ENCODE measurements around the gene LPAR2. TPM values are rescaled to one million over a fixed set of nuclear protein-coding genes. Genes with fewer than 3 reads are reported as not detected.

The LPAR2 gene
- total and polyA plus RNA-seq, 2 of the 13 experiments (the other 11 are each of a cell fraction or from before 2014, with no cell fraction given): 0.86 to 3.6 TPM

DNA sequence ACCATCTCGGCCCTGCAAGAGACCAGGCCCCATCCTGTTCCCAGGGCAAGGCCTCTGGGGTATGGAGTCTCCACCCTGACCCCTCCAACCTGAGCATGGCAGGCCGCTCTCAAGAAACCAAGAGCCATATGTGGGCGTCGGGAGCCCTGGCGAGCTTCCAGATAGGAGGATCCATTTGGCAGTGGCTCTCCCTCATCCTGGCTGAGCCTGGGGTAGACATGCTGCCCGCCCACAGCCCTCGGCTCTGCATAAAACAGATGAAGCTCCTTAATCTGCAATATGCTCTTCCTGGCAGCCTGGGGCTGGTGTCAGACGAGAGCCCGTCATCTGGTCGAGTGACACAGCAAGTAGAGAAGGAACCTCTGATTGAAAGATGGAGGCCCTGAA lies 29.4 kb upstream of the LPAR2 start (continued):
- TF ChIP-seq, protein P1, sequence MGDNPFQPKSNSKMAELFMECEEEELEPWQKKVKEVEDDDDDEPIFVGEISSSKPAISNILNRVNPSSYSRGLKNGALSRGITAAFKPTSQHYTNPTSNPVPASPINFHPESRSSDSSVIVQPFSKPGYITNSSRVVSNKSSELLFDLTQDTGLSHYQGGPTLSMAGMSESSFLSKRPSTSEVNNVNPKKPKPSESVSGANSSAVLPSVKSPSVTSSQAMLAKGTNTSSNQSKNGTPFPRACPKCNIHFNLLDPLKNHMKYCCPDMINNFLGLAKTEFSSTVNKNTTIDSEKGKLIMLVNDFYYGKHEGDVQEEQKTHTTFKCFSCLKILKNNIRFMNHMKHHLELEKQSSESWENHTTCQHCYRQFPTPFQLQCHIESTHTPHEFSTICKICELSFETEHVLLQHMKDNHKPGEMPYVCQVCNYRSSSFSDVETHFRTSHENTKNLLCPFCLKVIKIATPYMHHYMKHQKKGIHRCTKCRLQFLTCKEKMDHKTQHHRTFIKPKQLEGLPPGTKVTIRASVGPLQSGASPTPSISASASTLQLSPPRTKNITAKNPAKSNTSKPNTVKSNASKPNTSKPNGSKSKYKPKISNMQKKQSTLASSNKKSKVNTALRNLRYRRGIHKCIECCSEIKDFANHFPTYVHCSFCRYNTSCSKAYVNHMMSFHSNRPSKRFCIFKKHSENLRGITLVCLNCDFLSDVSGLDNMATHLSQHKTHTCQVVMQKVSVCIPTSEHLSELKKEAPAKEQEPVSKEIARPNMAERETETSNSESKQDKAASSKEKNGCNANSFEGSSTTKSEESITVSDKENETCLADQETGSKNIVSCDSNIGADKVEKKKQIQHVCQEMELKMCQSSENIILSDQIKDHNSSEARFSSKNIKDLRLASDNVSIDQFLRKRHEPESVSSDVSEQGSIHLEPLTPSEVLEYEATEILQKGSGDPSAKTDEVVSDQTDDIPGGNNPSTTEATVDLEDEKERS (CRISPR knock-in tag; IDR thresholded peaks at IDR 0.05): no peak
- TF ChIP-seq MTF2 (CRISPR knock-in tag; IDR thresholded peaks at IDR 0.05; ENCODE audit: borderline replicate concordance): no peak

DNA sequence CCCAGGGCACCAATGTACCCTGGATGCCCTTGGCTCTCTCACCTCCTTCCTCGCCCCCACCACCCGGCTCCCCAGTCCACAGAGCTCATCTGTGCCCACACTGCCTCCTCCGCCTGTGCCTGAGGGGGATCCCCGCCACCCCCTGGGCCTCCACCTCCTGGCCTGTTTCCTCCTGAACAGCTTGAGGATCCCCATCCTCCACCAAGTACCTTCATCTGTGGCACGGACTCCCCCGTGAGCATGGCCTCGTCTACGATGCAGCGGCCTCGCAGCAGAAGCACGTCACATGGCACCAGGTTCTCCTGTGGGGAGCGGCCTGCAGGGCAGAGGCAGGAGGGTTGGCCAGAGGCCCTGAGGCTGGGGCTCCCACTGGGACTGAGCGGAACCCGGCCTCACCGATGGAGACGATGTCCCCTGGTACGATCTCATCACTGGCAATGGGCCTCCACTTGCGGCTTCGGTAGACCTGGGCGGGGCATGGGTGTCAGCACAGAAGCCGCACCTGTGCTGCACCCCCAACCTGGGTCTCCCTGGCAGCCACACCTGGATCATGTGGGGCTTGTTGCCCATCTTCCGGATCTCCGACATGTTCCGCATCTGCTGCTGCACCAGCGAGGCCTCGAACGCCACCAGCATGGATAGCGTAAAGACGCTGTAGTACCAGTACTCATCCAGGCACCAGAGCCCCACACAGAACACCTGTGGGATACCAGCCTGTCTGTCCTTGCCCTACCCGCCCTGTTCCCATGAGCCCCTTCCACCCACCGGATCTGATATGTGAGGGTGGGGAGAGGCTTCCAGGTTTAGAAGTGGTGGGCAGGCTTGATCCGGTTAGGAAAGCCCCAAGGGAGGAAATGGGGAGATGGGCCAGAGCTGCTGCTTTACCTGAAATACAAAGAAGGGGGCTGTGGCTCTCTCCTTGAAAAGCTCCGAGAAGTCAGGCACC lies 28.7 kb upstream of the LPAR2 start:
- no peak overlapping the region for H3K9ac ChIP-seq (ENCODE audit: insufficient read depth, low read depth, low read length)
- no peak overlapping the region for H3K4me3 ChIP-seq (replicated peaks in 1 of 3; ENCODE audit: insufficient read depth in 1 of 3, low read depth in 2 of 3, low read length in 3 of 3)
- H2AFZ ChIP-seq (ENCODE audit: low read length): no peak overlapping the region
- peaks cover 59 to 80% of the 10 kb centered on the region in 2 experiments for H3K36me3 ChIP-seq (replicated peaks in 1 of 2; ENCODE audit: control insufficient read depth in 1 of 2, insufficient read depth in 2 of 2, low read length in 2 of 2)
- H3K9me3 ChIP-seq (ENCODE audit: low read length): no peaks in the 10 kb centered on the region
- H3K27ac ChIP-seq (ENCODE audit: extremely low read length, insufficient read depth, low read length): no peak overlapping the region
- ATAC-seq (no peak), FAIRE-seq (no peak), DNase-seq (ENCODE audit: low spot score) (no peak)
- CTCF ChIA-PET (ENCODE audit: low intra/inter-chr PET ratio, low total read pairs): no interaction called here
- peaks cover 14% of the 10 kb centered on the region for H3K79me2 ChIP-seq (ENCODE audit: insufficient read depth, low read length)
- H3K4me2 ChIP-seq (ENCODE audit: low read depth, low read length): no peak overlapping the region
- H3K27me3 ChIP-seq (ENCODE audit: control insufficient read depth in 1 of 2, insufficient read depth in 2 of 2, low read length in 2 of 2): no peaks in the 10 kb centered on the region
- peaks cover 20% of the 10 kb centered on the region for H3K4me1 ChIP-seq (ENCODE audit: insufficient read depth, low read length)
- no TSS peak for BruUV-seq (replicated peaks)
- WGBS (ENCODE audit: low lambda C conversion rate): 96% methylated on average over 14 of the region's 33 CpGs
- H4K20me1 ChIP-seq (ENCODE audit: insufficient read depth, low read length): peaks cover 10% of the 10 kb centered on the region
- in situ Hi-C loops (cut with HindIII; ENCODE audit: extremely low pct_ligation_motif_present, low pct_unique_long_range_greater_than_20kb) (no loop called here), intact Hi-C loops (cut with micrococcal nuclease; ENCODE audit: unreplicated experiment) (no loop called here)
- POLR2A ChIA-PET: no interaction called here
- TF ChIP-seq, protein P2, sequence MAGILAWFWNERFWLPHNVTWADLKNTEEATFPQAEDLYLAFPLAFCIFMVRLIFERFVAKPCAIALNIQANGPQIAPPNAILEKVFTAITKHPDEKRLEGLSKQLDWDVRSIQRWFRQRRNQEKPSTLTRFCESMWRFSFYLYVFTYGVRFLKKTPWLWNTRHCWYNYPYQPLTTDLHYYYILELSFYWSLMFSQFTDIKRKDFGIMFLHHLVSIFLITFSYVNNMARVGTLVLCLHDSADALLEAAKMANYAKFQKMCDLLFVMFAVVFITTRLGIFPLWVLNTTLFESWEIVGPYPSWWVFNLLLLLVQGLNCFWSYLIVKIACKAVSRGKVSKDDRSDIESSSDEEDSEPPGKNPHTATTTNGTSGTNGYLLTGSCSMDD (CRISPR knock-in tag; IDR thresholded peaks at IDR 0.05): no peak
- no peak for TF ChIP-seq ETS1 (CRISPR knock-in tag; IDR thresholded peaks at IDR 0.05)
- TF ChIP-seq, protein P3, sequence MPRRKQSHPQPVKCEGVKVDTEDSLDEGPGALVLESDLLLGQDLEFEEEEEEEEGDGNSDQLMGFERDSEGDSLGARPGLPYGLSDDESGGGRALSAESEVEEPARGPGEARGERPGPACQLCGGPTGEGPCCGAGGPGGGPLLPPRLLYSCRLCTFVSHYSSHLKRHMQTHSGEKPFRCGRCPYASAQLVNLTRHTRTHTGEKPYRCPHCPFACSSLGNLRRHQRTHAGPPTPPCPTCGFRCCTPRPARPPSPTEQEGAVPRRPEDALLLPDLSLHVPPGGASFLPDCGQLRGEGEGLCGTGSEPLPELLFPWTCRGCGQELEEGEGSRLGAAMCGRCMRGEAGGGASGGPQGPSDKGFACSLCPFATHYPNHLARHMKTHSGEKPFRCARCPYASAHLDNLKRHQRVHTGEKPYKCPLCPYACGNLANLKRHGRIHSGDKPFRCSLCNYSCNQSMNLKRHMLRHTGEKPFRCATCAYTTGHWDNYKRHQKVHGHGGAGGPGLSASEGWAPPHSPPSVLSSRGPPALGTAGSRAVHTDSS (CRISPR knock-in tag; conservative IDR thresholded peaks at IDR 0.05): no peak
- TF ChIP-seq, protein P4, sequence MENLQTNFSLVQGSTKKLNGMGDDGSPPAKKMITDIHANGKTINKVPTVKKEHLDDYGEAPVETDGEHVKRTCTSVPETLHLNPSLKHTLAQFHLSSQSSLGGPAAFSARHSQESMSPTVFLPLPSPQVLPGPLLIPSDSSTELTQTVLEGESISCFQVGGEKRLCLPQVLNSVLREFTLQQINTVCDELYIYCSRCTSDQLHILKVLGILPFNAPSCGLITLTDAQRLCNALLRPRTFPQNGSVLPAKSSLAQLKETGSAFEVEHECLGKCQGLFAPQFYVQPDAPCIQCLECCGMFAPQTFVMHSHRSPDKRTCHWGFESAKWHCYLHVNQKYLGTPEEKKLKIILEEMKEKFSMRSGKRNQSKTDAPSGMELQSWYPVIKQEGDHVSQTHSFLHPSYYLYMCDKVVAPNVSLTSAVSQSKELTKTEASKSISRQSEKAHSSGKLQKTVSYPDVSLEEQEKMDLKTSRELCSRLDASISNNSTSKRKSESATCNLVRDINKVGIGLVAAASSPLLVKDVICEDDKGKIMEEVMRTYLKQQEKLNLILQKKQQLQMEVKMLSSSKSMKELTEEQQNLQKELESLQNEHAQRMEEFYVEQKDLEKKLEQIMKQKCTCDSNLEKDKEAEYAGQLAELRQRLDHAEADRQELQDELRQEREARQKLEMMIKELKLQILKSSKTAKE (CRISPR knock-in tag; IDR thresholded peaks at IDR 0.05; ENCODE audit: borderline replicate concordance): 0 out of 2 replicates have a peak, but pooled peaks have one; percentile 13

Measured in HepG2 (cell line).